ENCODE results near the gene MAN2B2.

GRCh38 chr4:6576512-6576911, 1.5 kb downstream of the MAN2B2 start:
- TF ChIP-seq CTCF (conservative IDR thresholded peaks at IDR 0.05) (no peak), EZH2 (IDR thresholded peaks at IDR 0.05; ENCODE audit: low read depth) (no peak)

All from PC-9 (cell line).